G401 (cell line): ENCODE data around the gene ANXA6. TPM values are rescaled to one million over a fixed set of nuclear protein-coding genes. Genes with fewer than 3 reads are reported as not detected.

Experiments used
- DNase-seq: peaks from one replicate; pipeline ENCODE4 v3.0.0-alpha.2; 2015; ENCODE audit warnings: low spot score
- in situ Hi-C: cut with HindIII; loops from 2 replicates; pipeline ENCODE4 v1.10.0; 2016; ENCODE audit warnings: low sequenced_read_pairs, mixed read lengths
- total RNA-seq: library from RNA; depleted of rRNA; stranded (reverse); fragments of >200 nt; shearing (Covaris generic); gene quantifications from 2 replicates; pipeline ENCODE4 v1.2.3, GENCODE V29; 2014; rRNA removed

ANXA6 gene
- total RNA-seq, 1 experiment from 2014 or later, result 371 TPM

DNA sequence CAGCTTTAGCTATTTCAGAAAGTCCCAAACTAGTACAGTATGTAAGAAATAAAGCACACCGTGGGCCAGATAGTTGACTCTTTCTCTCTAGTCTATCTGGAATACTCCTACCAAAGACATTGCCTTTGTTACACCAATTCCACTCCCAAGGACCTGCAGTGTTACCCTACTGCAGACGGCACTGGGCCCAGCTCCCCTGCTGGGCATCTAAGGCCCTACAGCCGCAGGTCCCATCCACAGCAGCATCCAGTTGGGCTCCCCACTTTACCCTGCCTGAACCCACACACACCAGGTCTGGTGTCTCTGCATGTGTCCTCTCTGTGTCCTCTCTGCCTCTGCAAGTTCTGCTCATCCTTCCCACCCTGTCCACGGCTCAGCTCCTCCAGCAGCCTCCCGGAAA, 99.3 kb downstream of the ANXA6 start:
- in situ Hi-C loops, result no loop called here
- no peak for DNase-seq

DNA sequence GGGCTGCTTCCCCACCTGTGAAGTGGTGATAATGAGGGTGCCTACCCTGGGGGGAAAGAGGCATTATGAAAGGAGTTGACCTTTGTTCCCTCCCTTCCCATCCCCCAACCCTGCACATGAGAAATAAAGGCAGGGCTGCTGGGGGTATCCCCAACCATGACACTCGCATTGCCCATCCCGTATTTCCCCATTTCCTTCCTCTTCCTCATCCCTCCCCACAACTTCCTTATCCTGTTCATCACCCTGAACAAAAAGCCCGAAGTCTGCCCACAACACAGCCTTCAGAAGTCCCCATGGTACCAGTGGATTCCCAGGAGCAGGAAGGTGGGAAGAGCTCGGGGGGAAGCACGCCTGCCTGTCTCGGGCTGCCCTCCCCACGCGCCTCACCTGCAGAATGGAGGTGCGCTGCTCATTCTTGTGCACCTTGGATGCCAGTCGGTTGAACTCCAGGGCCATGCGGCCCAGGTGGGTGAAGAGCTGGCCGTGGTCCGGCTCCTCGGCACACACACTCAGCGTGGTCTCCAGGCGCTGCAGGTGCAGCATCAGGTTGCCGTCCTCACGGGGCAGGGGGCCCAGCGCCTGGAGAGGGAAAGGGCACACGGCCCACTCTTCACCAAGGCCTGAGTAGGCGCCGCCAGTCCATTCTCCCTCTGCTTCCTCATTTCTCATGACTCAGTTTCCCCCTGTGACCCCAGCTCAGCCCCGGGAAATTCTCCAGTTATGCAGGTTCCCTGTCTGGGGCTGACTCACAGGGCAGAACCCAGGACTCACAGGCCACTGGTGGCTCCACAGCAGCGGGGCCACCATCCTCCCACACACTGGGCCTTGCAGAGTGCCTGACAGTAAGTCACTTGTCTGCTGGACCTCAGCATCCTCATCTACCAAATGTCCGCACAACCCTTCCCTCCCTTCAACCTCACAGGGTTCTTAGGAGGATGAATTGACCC, 100.9 kb downstream of the ANXA6 start:
- in situ Hi-C loops, result no loop called here
- no peak for DNase-seq

DNA sequence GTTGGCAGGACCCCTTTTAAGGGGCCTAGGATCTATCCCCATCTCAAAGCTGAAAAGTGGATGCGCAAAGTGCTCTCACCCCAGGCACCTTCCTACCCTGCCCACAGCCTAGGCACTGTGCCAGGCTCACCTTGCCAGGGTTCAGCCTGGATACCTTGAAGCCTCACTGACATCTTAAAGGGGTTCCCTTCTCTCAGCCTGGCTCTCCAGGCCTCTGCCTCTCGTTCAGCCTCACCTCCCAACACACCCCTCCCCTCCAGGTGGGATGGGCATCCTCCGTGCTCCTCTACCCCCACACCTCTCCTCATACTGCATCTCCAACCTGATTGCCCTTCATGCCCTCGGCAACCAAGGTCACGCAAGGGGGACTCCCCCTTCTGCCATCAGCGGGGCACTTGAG, 102.2 kb downstream of the ANXA6 start:
- DNase-seq, result no peak
- in situ Hi-C loops, result no loop called here

DNA sequence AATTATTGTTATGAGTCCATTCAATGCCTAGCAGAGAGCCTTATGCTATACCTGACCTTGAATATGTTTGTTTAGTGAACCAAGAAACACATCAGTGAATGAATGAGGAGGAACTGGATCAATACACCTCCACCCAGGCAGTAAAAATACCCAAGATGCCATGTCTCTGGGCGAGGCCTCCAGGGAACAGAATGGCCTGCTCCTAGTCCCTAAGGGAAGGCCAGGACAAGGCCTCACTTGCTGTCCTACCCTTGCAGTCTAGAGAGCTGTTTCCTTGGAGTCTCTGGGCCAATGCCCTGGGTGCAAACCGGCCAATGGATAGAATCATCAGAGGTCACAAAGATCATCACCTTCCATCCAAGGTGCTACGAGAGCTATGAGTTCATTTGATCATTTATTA, 102.9 kb downstream of the ANXA6 start:
- DNase-seq, result no peak
- in situ Hi-C loops, result no loop called here

DNA sequence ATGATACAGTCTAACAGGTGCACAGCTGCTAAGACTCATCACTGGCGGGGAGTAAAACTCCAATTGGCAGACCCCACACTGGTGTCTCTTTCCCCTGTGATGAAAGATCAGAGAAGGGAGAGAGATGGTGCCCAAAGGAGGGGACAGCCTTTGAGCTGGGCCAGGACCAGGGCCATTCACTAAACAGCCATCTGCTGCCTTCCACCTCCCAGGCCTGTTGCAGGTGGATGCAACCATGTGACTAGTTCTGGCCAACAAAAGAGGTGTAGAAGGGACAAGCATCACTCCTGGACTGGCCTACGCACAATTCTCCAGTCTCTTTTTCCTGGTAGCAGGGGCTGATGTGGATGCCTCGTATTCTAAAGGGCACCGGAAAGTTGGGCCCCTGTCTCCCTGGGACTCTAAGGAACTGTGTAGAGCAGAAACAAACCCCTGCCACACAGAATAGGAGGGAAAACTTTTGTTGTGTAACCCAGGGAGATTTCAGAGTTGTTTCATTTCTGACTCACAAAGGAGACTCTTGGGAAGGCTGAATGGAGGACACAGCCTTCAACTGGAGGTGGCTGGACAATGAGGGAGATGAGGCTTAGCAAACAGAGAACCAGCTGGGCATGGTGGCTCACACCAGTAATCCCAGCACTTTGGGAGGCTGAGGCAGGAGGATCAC, 103.7 kb downstream of the ANXA6 start:
- peak; percentile 70 for DNase-seq
- in situ Hi-C loops, result no loop called here

DNA sequence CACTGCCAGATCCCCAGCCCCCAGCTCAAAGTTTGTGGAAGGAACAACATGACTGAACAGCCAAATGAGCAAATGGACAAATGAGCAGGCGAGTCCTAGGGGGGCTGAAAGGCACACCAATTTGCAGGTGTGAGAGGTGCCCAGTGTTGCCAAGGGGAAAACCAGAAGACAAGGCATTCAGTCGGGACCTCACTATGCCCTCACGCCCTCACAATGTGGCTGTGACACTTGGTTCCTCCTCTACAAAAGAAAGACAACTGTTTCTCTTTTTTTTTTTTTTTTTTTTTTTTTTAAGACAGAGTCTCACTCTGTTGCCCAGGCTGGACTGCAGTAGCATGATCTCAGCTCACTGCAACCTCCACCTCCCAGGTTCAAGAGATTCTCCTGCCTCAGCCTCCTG, 104.7 kb downstream of the ANXA6 start:
- DNase-seq, result no peak
- in situ Hi-C loops, result no loop called here

DNA sequence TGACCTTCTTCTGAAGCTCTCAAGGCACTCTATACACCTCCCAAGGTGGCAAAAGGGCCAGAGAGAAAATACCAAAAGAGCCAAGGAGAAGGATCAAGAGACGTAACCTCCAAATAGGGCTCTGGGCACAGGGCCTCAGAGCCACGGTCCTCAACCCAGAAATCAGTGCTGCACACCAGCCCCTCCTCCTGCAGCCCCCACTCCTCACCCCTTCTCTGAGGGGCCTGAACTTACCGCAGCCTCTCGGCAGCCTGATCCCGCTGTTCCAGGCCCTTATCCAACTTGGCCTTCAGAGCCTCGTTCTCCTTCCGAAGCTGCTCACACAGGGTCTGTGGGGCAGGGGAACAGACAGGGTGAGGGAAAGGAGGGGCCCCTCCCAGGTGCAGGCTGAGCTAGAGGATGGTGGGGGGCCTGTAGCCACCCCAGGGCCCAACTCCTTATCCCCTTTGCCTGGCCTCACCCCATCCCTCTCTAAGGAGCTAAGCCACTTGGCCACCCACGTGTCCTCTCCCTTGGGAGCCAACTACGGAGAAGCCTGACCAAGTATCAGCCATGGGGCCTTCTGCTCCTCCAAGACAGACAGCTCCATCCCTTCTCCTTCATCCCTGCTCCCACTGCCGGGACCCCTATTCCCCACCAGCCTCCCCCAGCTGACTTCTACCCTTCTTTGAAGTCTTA, 105.5 kb downstream of the ANXA6 start:
- in situ Hi-C loops, result no loop called here
- no peak for DNase-seq

DNA sequence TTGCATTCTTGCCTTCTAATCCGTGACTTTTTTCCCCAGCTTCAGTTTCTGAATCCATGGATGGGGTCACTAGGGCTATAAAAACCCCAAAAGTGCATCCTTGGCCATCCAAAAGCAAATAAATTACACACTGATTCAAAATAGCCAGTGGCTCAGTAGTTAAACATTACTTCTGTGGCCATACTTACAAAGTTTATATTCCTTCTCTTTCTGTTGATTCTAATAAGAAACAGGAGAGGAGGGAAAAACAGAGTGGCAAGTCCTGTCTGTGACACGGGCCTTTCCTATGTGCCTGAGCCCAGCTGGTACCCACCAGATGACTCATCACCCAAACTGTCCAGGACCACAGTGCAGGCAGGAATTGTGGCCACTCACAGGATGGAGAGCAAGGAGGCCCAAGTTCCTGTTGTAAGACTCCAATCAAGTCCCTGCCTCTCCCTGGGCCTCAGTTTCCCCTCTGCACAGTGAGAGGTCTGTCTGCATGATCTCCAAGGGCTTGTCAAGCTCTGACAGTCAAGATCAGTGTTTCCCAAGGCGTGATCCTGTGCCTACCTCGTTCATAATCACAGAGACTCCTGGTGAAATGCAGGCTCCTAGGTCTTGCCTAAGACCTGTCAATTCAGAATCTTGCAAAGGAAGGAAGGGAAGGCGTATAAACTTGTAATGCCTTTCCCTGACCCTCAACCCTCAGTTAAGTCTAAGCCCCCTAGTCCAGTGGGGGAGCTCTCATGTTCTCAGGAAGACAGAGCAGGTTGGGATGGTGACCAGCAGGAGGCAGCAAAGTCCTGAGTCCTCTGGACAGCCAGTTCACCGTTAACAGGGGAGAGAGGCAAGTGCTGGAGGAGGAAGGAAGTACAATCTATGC, 106.3 kb downstream of the ANXA6 start:
- in situ Hi-C loops, result no loop called here
- DNase-seq, result peak; percentile 73

Other genes with a start within 250 kb of the ANXA6 start
- gene GPX3, start 137.2 kb downstream of the ANXA6 start, total RNA-seq, result 8.4 and 15.5 TPM in 2 replicates
- 32.2 and 40.4 TPM in 2 replicates for gene TNIP1, start 76.7 kb downstream of the ANXA6 start, total RNA-seq
- 3.9 and 7.0 TPM in 2 replicates for gene CCDC69, start 66.3 kb upstream of the ANXA6 start, total RNA-seq
- gene GM2A, start 95.4 kb upstream of the ANXA6 start, total RNA-seq, result 35.0 and 39.8 TPM in 2 replicates
- gene SLC36A3, start 146.0 kb upstream of the ANXA6 start, total RNA-seq, result not detected in 2 replicates
- not detected in 2 replicates for gene SLC36A2, start 189.8 kb upstream of the ANXA6 start, total RNA-seq